ENCODE measurements around the gene PANK4.
A peak's percentile ranks its signal among the peaks of the same experiment; 100 is the strongest.
"Not testable (repeated sequence)": the region's sequence is repeated elsewhere in the genome, so short reads cannot be mapped to it uniquely, and the experiment has no call there.

PANK4 gene

GRCh38 chr1:2525920-2526823, at the start of gene PANK4:
PANK4 (minus strand) TSS chr1:2526596; CDS start chr1:2526587, 9 bp downstream.
- TF ChIP-seq, protein P1, sequence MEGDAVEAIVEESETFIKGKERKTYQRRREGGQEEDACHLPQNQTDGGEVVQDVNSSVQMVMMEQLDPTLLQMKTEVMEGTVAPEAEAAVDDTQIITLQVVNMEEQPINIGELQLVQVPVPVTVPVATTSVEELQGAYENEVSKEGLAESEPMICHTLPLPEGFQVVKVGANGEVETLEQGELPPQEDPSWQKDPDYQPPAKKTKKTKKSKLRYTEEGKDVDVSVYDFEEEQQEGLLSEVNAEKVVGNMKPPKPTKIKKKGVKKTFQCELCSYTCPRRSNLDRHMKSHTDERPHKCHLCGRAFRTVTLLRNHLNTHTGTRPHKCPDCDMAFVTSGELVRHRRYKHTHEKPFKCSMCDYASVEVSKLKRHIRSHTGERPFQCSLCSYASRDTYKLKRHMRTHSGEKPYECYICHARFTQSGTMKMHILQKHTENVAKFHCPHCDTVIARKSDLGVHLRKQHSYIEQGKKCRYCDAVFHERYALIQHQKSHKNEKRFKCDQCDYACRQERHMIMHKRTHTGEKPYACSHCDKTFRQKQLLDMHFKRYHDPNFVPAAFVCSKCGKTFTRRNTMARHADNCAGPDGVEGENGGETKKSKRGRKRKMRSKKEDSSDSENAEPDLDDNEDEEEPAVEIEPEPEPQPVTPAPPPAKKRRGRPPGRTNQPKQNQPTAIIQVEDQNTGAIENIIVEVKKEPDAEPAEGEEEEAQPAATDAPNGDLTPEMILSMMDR (IDR thresholded peaks at IDR 0.05; ENCODE audit: low read depth, low read length, missing control alignments) = peak; percentile 23
- peak within 1 kb of the TSS; percentile 86 for H3K4me3 ChIP-seq (ENCODE audit: low read depth, low read length)
- peak; percentile 84 for DNase-seq (ENCODE audit: low read depth)
- in situ Hi-C loops (cut with HindIII; ENCODE audit: low sequenced_read_pairs) = no loop called here

DNA sequence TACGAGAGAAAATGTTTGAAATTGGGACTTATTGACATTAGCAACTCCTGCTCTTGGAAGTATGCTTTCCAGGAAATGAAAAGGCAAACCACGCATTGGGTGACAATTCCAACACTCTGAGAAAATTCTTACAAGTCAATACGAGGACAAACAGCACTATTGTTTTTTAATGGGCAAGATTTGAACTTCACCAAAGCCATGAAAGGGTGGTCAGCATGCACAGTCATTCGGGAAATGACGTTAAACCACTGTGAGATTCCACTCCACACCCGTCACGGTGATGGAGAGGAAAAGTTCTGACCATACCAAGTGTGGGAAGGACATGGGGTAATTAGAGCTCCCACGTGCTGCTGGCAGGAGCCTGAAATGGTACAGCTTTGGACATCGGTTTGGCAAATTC, 48.0 kb upstream of the PANK4 start:
- no peak overlapping the region for H3K4me3 ChIP-seq (ENCODE audit: low read depth, low read length)
- DNase-seq (ENCODE audit: low read depth) = no peak
- TF ChIP-seq, protein P1 (IDR thresholded peaks at IDR 0.05; ENCODE audit: low read depth, low read length, missing control alignments) = no peak
- in situ Hi-C loops (cut with HindIII; ENCODE audit: low sequenced_read_pairs) = no loop called here

DNA sequence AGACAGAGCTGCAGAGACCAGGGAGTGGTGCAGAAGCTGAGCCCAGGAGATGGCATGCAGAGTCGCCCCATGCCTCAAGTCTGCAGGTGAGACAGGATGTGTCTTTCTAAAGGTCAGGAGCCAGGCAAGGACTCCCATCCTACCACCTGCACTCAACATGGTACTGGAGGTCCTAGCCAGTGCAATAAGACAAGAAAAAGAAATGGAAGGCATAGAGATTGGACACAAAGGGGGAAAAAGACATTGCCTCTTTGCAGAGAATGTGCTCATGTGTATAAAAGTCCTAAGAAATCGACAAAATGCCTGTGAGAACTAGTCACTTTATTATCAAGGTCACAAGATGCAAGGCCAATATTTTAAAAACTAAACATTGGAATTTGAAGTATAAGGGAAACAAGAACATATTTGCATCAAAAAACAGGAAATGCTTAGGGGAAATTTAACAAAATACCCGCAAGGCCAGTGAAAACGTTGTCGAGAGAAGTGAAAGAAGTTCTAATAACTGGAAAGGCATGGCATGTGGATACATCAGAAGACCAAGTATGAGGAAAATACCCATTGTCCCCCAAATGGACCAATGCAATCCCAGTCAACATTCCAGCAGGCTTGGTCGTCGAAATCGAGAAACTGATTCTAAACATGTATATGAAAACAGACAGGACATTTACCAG, 47.0 kb upstream of the PANK4 start:
- H3K4me3 ChIP-seq (ENCODE audit: low read depth, low read length) = no peak overlapping the region
- in situ Hi-C loops (cut with HindIII; ENCODE audit: low sequenced_read_pairs) = no loop called here
- TF ChIP-seq, protein P1 (IDR thresholded peaks at IDR 0.05; ENCODE audit: low read depth, low read length, missing control alignments) = no peak
- no peak for DNase-seq (ENCODE audit: low read depth)

DNA sequence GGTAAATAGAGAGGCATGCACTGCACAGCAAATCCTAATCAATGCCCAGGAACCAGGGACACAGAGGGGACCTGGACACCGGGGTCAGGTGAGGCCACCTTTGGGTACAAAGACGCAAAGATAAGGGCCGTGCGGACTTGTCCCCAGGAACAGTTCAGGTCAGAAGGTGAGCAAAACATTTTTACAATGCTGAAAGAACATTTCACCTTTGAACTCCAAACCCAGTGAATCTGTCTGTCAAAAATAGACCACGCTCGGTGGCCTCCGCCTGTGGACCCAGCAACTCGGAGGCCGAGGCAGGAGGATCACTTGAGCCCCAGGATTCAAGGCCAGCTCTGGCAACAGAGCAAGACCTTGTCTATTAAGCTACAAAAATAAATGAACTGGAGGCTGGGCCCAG, 45.0 kb upstream of the PANK4 start:
- in situ Hi-C loops (cut with HindIII; ENCODE audit: low sequenced_read_pairs) = no loop called here
- TF ChIP-seq, protein P1 (IDR thresholded peaks at IDR 0.05; ENCODE audit: low read depth, low read length, missing control alignments) = no peak
- DNase-seq (ENCODE audit: low read depth) = no peak
- H3K4me3 ChIP-seq (ENCODE audit: low read depth, low read length) = no peak overlapping the region

DNA sequence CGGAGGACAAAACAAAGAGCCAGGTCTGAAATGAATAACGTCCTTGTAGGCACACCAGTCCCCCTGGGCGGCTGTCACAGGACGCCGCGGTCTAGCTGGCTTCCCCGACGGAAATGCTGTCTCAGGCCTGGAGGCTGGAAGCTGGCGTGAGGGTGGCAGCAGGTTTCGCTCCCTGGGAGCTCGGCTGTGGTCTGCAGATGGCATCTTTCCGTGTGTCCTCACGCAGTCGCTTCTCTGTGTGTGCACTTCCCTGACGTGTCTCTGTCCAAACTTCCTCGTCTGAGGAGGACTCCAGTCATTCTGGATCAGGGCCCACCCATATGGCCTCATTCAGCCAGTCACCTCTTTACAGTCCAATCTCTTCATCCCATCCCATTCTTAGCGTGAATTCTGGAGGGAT, 43.9 kb upstream of the PANK4 start:
- in situ Hi-C loops (cut with HindIII; ENCODE audit: low sequenced_read_pairs) = no loop called here
- H3K4me3 ChIP-seq (ENCODE audit: low read depth, low read length) = no peak overlapping the region
- no peak for DNase-seq (ENCODE audit: low read depth)
- TF ChIP-seq, protein P1 (IDR thresholded peaks at IDR 0.05; ENCODE audit: low read depth, low read length, missing control alignments) = no peak

DNA sequence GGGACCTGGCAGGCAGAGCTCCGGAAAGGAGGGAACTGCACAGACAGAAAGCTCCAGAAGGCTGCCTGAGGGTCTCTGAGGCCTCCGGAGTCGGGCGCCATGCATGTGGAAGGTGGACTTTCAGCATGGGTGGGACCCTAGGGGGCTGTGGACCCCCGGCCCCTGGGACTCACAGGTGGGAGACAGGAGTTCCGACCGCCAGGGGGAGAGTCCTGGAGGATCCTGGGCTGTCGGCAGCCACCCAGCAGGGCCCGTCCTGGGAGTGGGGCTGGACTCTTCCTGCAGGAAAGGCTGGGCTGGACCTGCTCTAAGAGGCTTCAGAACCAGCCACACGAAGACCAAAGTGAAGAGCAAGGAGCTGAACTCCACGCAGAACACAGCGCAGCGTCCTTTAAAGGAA, 43.3 kb upstream of the PANK4 start:
- in situ Hi-C loops (cut with HindIII; ENCODE audit: low sequenced_read_pairs) = loop anchor here (10.0 kb wide), 2 partner anchors 145 to 855 kb away; no protein-coding TSS in a partner anchor
- not testable (repeated sequence) for H3K4me3 ChIP-seq (ENCODE audit: low read depth, low read length); DNase-seq (ENCODE audit: low read depth)

- in situ Hi-C loops (cut with HindIII; ENCODE audit: low sequenced_read_pairs) = loop anchor here (10.0 kb wide), 2 partner anchors 144 to 856 kb away; no protein-coding TSS in a partner anchor
- DNase-seq (ENCODE audit: low read depth) = no peak
- TF ChIP-seq, protein P1 (IDR thresholded peaks at IDR 0.05; ENCODE audit: low read depth, low read length, missing control alignments) = no peak
- no peak overlapping the region for H3K4me3 ChIP-seq (ENCODE audit: low read depth, low read length)
Measured at GRCh38 chr1:2569060-2569459, 42.7 kb upstream of the PANK4 start.

DNA sequence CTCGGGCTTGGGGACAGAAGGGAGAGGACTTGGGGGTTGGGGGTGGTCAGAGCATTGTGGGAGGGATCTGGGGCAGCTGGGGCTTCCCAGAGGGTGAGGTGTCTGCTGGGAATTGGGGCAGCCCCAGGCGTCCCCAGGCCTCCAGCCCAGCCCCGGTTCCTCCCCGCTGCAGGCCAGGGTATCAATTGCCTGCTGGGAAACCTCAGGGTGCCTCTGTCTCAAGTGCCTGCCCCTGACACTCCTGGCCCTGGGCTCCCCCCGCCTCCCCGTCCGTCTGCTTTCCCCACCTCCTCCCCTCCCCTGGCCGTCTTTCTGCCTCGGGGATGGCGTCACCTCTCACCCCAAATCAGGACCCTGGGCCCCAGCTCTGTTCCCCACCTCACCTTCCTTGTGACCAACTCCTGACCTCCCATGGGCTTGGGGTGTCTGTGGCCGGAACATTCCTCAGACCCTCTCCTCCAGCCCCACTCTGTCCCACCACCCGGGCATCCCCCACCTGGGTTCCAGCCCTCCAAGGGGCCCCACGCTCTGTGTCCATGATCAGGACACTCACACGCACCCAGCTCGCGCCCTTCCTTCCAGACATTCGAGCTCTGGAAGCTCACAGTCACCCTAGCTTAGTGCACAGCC, 41.9 kb upstream of the PANK4 start:
- DNase-seq (ENCODE audit: low read depth); H3K4me3 ChIP-seq (ENCODE audit: low read depth, low read length): not testable (repeated sequence)
- in situ Hi-C loops (cut with HindIII; ENCODE audit: low sequenced_read_pairs) = loop anchor here (10.0 kb wide), 2 partner anchors 144 to 856 kb away; no protein-coding TSS in a partner anchor
